Immature natural killer cell (primary cell): Measurements from ENCODE around the gene RELN. TPM values are rescaled to one million over a fixed set of nuclear protein-coding genes. Genes with fewer than 3 reads are reported as not detected.

Experiments
- DNase-seq, 3 donors: peaks; one replicate each; pipeline ENCODE4 v3.0.0; 2022; ENCODE audit warnings: mixed read lengths in 1 of 3
- H3K27ac Mint-ChIP-seq, 6 donors: one replicate each; pipeline ENCODE4 v1.8.0; 2020; ENCODE audit warnings: mixed read lengths in 6 of 6, mild to moderate bottlenecking in 5 of 6, inconsistent platforms in 4 of 6, moderate library complexity in 3 of 6
- H3K27me3 Mint-ChIP-seq, 3 donors: one replicate each; pipeline ENCODE4 v1.8.0; 2020 to 2021; ENCODE audit warnings: low read depth in 3 of 3, mild to moderate bottlenecking in 3 of 3, mixed read lengths in 3 of 3, moderate library complexity in 3 of 3, inconsistent platforms in 1 of 3
- H3K36me3 Mint-ChIP-seq, 3 donors: one replicate each; pipeline ENCODE4 v1.8.0; 2020; ENCODE audit warnings: mixed read lengths in 3 of 3, inconsistent platforms in 2 of 3, mild to moderate bottlenecking in 2 of 3
- H3K4me1 Mint-ChIP-seq, 2 donors: one replicate each; pipeline ENCODE4 v1.8.0; 2020; ENCODE audit warnings: inconsistent platforms in 2 of 2, mild to moderate bottlenecking in 2 of 2, mixed read lengths in 2 of 2, moderate library complexity in 1 of 2
- H3K4me3 Mint-ChIP-seq, 5 donors: one replicate each; pipeline ENCODE4 v1.8.0; 2020; ENCODE audit warnings: mild to moderate bottlenecking in 5 of 5, mixed read lengths in 5 of 5, inconsistent platforms in 3 of 5, moderate library complexity in 3 of 5
- H3K9me3 Mint-ChIP-seq, 6 donors: one replicate each; pipeline ENCODE4 v1.8.0; 2020; ENCODE audit warnings: mild to moderate bottlenecking in 6 of 6, mixed read lengths in 6 of 6, inconsistent platforms in 4 of 6, moderate library complexity in 3 of 6
- polyA plus RNA-seq, 3 donors: library from polyadenylated mRNA; unstranded; fragments of 300-500 nt; fragmentation: Illumina TruSeq; gene quantifications; one replicate each; pipeline ENCODE4 v1.2.3, GENCODE V29; 2021

Gene RELN
- polyA plus RNA-seq, 3 donors from 2014 or later: not detected

GRCh38 chr7:103751311-103751880 is 238.1 kb downstream of the RELN start:
- Mint-ChIP-seq H3K4me3 (no peak overlapping the region), H3K9me3 (no peaks in the 10 kb centered on the region)
- DNase-seq: no peak

GRCh38 chr7:103748680-103749079 is 240.8 kb downstream of the RELN start:
- Mint-ChIP-seq H3K4me3 (no peak overlapping the region), H3K27me3 (peaks cover 0 to 2% (median 0%) of the 10 kb centered on the region in 3 donors), H3K27ac (no peak overlapping the region), H3K4me1 (no peaks in the 10 kb centered on the region), H3K36me3 (no peaks in the 10 kb centered on the region), H3K9me3 (no peaks in the 10 kb centered on the region)
- DNase-seq: no peak

More at GRCh38 chr7:103751311-103751880, 238.1 kb downstream of the RELN start:
- no peaks in the 10 kb centered on the region for H3K4me1 Mint-ChIP-seq
- peaks cover 0 to 2% (median 0%) of the 10 kb centered on the region in 3 donors for H3K27me3 Mint-ChIP-seq
- H3K27ac Mint-ChIP-seq: no peak overlapping the region
- H3K36me3 Mint-ChIP-seq: no peaks in the 10 kb centered on the region

GRCh38 chr7:103735377-103735776 is 254.1 kb downstream of the RELN start:
- Mint-ChIP-seq H3K9me3 (peaks cover 0 to 11% (median 3%) of the 10 kb centered on the region in 6 donors), H3K4me1 (no peaks in the 10 kb centered on the region), H3K4me3 (no peak overlapping the region), H3K27ac (no peak overlapping the region), H3K27me3 (peaks cover 0 to 3% (median 0%) of the 10 kb centered on the region in 3 donors), H3K36me3 (no peaks in the 10 kb centered on the region)
- DNase-seq: no peak

GRCh38 chr7:103731169-103731568 is 258.3 kb downstream of the RELN start:
- Mint-ChIP-seq H3K27ac (no peak overlapping the region), H3K36me3 (no peaks in the 10 kb centered on the region), H3K9me3 (peaks cover 0 to 2% (median 0%) of the 10 kb centered on the region in 6 donors), H3K27me3 (peaks cover 0 to 2% (median 1%) of the 10 kb centered on the region in 3 donors), H3K4me1 (no peaks in the 10 kb centered on the region), H3K4me3 (peak overlapping the region in 1 of 5 donors; percentile 24)
- DNase-seq: no peak

GRCh38 chr7:103729026-103729425 is 260.4 kb downstream of the RELN start:
- no peak overlapping the region for H3K4me3 Mint-ChIP-seq

GRCh38 chr7:103727982-103728610 is 261.4 kb downstream of the RELN start:
- no peaks in the 10 kb centered on the region for H3K36me3 Mint-ChIP-seq
- no peak overlapping the region for H3K27ac Mint-ChIP-seq
- no peaks in the 10 kb centered on the region for H3K4me1 Mint-ChIP-seq
- H3K9me3 Mint-ChIP-seq: peaks cover 0 to 2% (median 0%) of the 10 kb centered on the region in 6 donors
- no peak for DNase-seq
- H3K4me3 Mint-ChIP-seq: no peak overlapping the region
- H3K27me3 Mint-ChIP-seq: peaks cover 0 to 2% (median 1%) of the 10 kb centered on the region in 3 donors

More at GRCh38 chr7:103729026-103729425, 260.4 kb downstream of the RELN start:
- no peak for DNase-seq
- H3K4me1 Mint-ChIP-seq: no peaks in the 10 kb centered on the region
- H3K27ac Mint-ChIP-seq: no peak overlapping the region
- peaks cover 0 to 2% (median 0%) of the 10 kb centered on the region in 6 donors for H3K9me3 Mint-ChIP-seq
- H3K36me3 Mint-ChIP-seq: no peaks in the 10 kb centered on the region
- H3K27me3 Mint-ChIP-seq: peaks cover 0 to 2% (median 1%) of the 10 kb centered on the region in 3 donors

GRCh38 chr7:103719070-103719469 is 270.4 kb downstream of the RELN start:
- Mint-ChIP-seq H3K4me1 (no peaks in the 10 kb centered on the region), H3K36me3 (no peaks in the 10 kb centered on the region), H3K27me3 (peaks cover 0 to 5% (median 4%) of the 10 kb centered on the region in 3 donors), H3K4me3 (no peak overlapping the region), H3K27ac (no peak overlapping the region), H3K9me3 (no peaks in the 10 kb centered on the region)
- no peak for DNase-seq

- Mint-ChIP-seq H3K36me3 (no peaks in the 10 kb centered on the region), H3K4me1 (no peaks in the 10 kb centered on the region), H3K27me3 (peaks cover 0 to 5% (median 4%) of the 10 kb centered on the region in 3 donors), H3K27ac (no peak overlapping the region), H3K9me3 (no peaks in the 10 kb centered on the region), H3K4me3 (no peak overlapping the region)
- no peak for DNase-seq
Measured at GRCh38 chr7:103718482-103719061, 270.9 kb downstream of the RELN start.

GRCh38 chr7:103717574-103717973 is 271.9 kb downstream of the RELN start:
- Mint-ChIP-seq H3K4me3 (no peak overlapping the region), H3K9me3 (no peaks in the 10 kb centered on the region), H3K36me3 (no peaks in the 10 kb centered on the region), H3K4me1 (no peaks in the 10 kb centered on the region), H3K27ac (no peak overlapping the region), H3K27me3 (peaks cover 0 to 5% (median 4%) of the 10 kb centered on the region in 3 donors)
- no peak for DNase-seq

GRCh38 chr7:103715376-103716120 is 273.9 kb downstream of the RELN start:
- no peak for DNase-seq
- Mint-ChIP-seq H3K9me3 (no peaks in the 10 kb centered on the region), H3K36me3 (no peaks in the 10 kb centered on the region), H3K27me3 (peaks cover 0 to 4% (median 2%) of the 10 kb centered on the region in 3 donors), H3K27ac (no peak overlapping the region), H3K4me1 (no peaks in the 10 kb centered on the region), H3K4me3 (no peak overlapping the region)

- H3K27me3 Mint-ChIP-seq: peaks cover 0 to 4% (median 2%) of the 10 kb centered on the region in 3 donors
- H3K9me3 Mint-ChIP-seq: no peaks in the 10 kb centered on the region
- H3K4me3 Mint-ChIP-seq: no peak overlapping the region
- H3K27ac Mint-ChIP-seq: no peak overlapping the region
- H3K36me3 Mint-ChIP-seq: no peaks in the 10 kb centered on the region
- DNase-seq: no peak
- H3K4me1 Mint-ChIP-seq: no peaks in the 10 kb centered on the region
Measured at GRCh38 chr7:103714376-103714927, 275.0 kb downstream of the RELN start.

- Mint-ChIP-seq H3K27me3 (peaks cover 0 to 4% (median 2%) of the 10 kb centered on the region in 3 donors), H3K9me3 (no peaks in the 10 kb centered on the region), H3K4me1 (no peaks in the 10 kb centered on the region), H3K4me3 (no peak overlapping the region), H3K36me3 (no peaks in the 10 kb centered on the region), H3K27ac (no peak overlapping the region)
- no peak for DNase-seq
Measured at GRCh38 chr7:103712991-103713778, 276.3 kb downstream of the RELN start.

GRCh38 chr7:103711413-103711812 is 278.0 kb downstream of the RELN start:
- Mint-ChIP-seq H3K27ac (no peak overlapping the region), H3K4me3 (no peak overlapping the region), H3K36me3 (no peaks in the 10 kb centered on the region), H3K27me3 (peaks cover 0 to 4% (median 2%) of the 10 kb centered on the region in 3 donors), H3K9me3 (no peaks in the 10 kb centered on the region), H3K4me1 (no peaks in the 10 kb centered on the region)
- no peak for DNase-seq
